ES-I3 (cell line): ENCODE measurements around the gene CXCR3.
"Not testable (repeated sequence)": the region's sequence is repeated elsewhere in the genome, so short reads cannot be mapped to it uniquely, and the experiment has no call there.

Experiments used
- H3K36me3 ChIP-seq: 2 replicates; pipeline ENCODE4 v1.6.1; 2013; ENCODE audit warnings: mild to moderate bottlenecking, low read length, control low read depth, moderate library complexity; ENCODE audit not compliant: insufficient read depth
- H3K4me1 ChIP-seq: 2 replicates; pipeline ENCODE4 v1.6.1; 2013; ENCODE audit warnings: mild to moderate bottlenecking, control low read depth, low read length; ENCODE audit not compliant: insufficient read depth
- H3K9ac ChIP-seq: 2 replicates; pipeline ENCODE4 v1.6.1; 2013; ENCODE audit warnings: low read depth, mild to moderate bottlenecking, low read length, moderate library complexity
- H3K9me3 ChIP-seq: 2 replicates; pipeline ENCODE4 v1.6.1; 2013; ENCODE audit warnings: mild to moderate bottlenecking, low read length, moderate library complexity; ENCODE audit not compliant: control insufficient read depth, insufficient read depth

Gene CXCR3

GRCh38 chrX:71577682-71578081, 40.6 kb downstream of the CXCR3 start:
- H3K36me3 ChIP-seq = no peaks in the 10 kb centered on the region
- no peaks in the 10 kb centered on the region for H3K4me1 ChIP-seq
- no peak overlapping the region for H3K9ac ChIP-seq
- no peaks in the 10 kb centered on the region for H3K9me3 ChIP-seq

- Histone ChIP-seq H3K4me1 (no peaks in the 10 kb centered on the region), H3K36me3 (no peaks in the 10 kb centered on the region), H3K9me3 (no peaks in the 10 kb centered on the region), H3K9ac (no peak overlapping the region)
These were observed 44.7 kb downstream of the CXCR3 start for GRCh38 chrX:71573590-71573989.

GRCh38 chrX:71571390-71571789, 46.9 kb downstream of the CXCR3 start:
- not testable (repeated sequence) for H3K4me1 ChIP-seq, H3K36me3 ChIP-seq, H3K9me3 ChIP-seq, H3K9ac ChIP-seq
